ENCODE measurements around the gene BYSL. TPM values are rescaled to one million over a fixed set of nuclear protein-coding genes. Genes with fewer than 3 reads are reported as not detected.

Gene BYSL
- total RNA-seq, 1 experiment from 2014 or later, result 33.0 TPM

DNA sequence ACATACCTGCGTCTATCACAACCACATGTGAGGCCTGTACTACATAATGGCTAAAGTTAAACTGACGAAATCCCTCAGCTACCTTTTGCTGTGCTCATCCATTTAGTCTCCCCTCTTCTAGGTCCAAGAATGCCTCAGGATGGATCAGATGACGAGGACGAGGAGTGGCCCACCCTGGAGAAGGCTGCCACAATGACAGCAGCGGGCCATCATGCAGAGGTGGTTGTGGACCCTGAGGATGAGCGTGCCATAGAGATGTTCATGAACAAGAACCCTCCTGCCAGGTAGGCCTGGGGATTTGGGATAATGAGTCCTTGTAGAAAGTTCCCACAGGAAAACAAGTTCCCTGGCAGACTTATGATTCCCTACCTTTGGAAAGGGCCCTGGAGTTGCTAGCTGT lies 6.0 kb downstream of the BYSL start:
- BruUV-seq (replicated peaks), result no TSS peak
- Histone ChIP-seq H3K4me3 (no peak overlapping the region), H3K4me2 (no peak overlapping the region), H3K36me3 (ENCODE audit: low read depth) (peaks cover 56% of the 10 kb centered on the region), H3K9me3 (ENCODE audit: insufficient read depth, low read depth) (no peaks in the 10 kb centered on the region), H3K27ac (no peak overlapping the region), H2AFZ (no peak overlapping the region), H3K27me3 (ENCODE audit: insufficient read depth, low read depth) (no peaks in the 10 kb centered on the region), H3F3A (ENCODE audit: insufficient read depth, low read depth) (peaks cover 17% of the 10 kb centered on the region; the same call in 1 of the 2 replicates), H3K4me1 (replicated peaks; ENCODE audit: insufficient read depth) (peaks cover 13% of the 10 kb centered on the region), H3K9me2 (ENCODE audit: insufficient read depth) (no peaks in the 10 kb centered on the region), H4K20me1 (ENCODE audit: insufficient read depth) (peaks cover 59% of the 10 kb centered on the region), H3K79me2 (ENCODE audit: low read depth) (peaks cover 49% of the 10 kb centered on the region)
- ChIA-PET CTCF (no interaction called here), POLR2A (ENCODE audit: unreplicated experiment) (interaction anchor here (0.6 to 0.7 kb wide), 2 partner anchors 40 to 173 kb away, joined by 3 to 10 read pairs; no protein-coding TSS in a partner anchor)
- intact Hi-C loops (cut with micrococcal nuclease; ENCODE audit: unreplicated experiment), result no loop called here
- TF ChIP-seq, protein P1, sequence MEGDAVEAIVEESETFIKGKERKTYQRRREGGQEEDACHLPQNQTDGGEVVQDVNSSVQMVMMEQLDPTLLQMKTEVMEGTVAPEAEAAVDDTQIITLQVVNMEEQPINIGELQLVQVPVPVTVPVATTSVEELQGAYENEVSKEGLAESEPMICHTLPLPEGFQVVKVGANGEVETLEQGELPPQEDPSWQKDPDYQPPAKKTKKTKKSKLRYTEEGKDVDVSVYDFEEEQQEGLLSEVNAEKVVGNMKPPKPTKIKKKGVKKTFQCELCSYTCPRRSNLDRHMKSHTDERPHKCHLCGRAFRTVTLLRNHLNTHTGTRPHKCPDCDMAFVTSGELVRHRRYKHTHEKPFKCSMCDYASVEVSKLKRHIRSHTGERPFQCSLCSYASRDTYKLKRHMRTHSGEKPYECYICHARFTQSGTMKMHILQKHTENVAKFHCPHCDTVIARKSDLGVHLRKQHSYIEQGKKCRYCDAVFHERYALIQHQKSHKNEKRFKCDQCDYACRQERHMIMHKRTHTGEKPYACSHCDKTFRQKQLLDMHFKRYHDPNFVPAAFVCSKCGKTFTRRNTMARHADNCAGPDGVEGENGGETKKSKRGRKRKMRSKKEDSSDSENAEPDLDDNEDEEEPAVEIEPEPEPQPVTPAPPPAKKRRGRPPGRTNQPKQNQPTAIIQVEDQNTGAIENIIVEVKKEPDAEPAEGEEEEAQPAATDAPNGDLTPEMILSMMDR (conservative IDR thresholded peaks at IDR 0.05), result no peak
- TF ChIP-seq EZH2 (IDR thresholded peaks at IDR 0.05; ENCODE audit: low read depth), result no peak
- no peak for DNase-seq

DNA sequence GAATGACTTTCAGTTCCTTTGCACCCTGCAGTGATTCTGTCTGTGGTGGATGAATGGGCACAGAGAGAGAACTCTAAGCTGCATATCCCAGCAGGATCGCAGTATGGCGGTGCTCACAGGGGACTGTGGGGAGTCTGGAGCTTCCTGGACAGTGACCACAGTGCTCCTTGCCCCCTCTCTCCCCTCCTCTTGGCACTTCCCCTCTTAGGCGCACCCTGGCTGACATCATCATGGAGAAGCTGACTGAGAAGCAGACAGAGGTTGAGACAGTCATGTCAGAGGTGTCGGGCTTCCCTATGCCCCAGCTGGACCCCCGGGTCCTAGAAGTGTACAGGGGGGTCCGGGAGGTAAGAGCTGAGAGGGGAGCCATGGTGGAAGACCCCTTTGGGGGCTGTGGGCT lies 8.6 kb downstream of the BYSL start:
- Histone ChIP-seq H3K27me3 (ENCODE audit: insufficient read depth, low read depth) (no peaks in the 10 kb centered on the region), H2AFZ (no peak overlapping the region), H3K4me2 (no peak overlapping the region), H3K4me3 (no peak overlapping the region), H3K27ac (no peak overlapping the region), H3K79me2 (ENCODE audit: low read depth) (peaks cover 23% of the 10 kb centered on the region), H3K9me3 (ENCODE audit: insufficient read depth, low read depth) (no peaks in the 10 kb centered on the region), H3K4me1 (replicated peaks; ENCODE audit: insufficient read depth) (no peaks in the 10 kb centered on the region), H3K9me2 (ENCODE audit: insufficient read depth) (no peaks in the 10 kb centered on the region), H3K36me3 (ENCODE audit: low read depth) (peaks cover 53% of the 10 kb centered on the region), H4K20me1 (ENCODE audit: insufficient read depth) (peaks cover 45% of the 10 kb centered on the region), H3F3A (ENCODE audit: insufficient read depth, low read depth) (peaks cover 43% of the 10 kb centered on the region)
- CTCF ChIA-PET, result no interaction called here
- TF ChIP-seq, protein P1 (conservative IDR thresholded peaks at IDR 0.05), result no peak
- TF ChIP-seq EZH2 (IDR thresholded peaks at IDR 0.05; ENCODE audit: low read depth), result no peak
- POLR2A ChIA-PET (ENCODE audit: unreplicated experiment), result no interaction called here
- DNase-seq, result no peak
- intact Hi-C loops (cut with micrococcal nuclease; ENCODE audit: unreplicated experiment), result no loop called here
- no TSS peak for BruUV-seq (replicated peaks)

DNA sequence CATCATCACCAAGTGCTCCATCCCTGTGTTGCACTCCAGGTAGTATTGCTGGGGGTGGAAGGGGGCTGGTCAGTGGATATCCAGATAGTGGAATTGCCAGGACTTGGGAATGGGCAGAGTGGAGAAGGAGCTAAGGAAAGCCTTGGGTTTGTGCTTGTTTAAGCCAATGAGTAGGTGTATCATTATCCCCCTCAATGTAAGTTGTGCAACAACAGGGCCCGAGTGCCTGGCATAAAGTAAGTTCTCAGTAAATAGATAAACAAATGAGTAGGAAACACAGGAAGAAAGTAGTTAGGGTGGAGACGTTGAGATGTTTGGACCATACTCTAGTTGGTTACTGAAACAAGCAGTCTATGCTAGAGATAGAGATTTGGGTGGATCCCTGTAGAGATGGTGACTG lies 10.5 kb downstream of the BYSL start:
- POLR2A ChIA-PET (ENCODE audit: unreplicated experiment), result no interaction called here
- peaks cover 53% of the 10 kb centered on the region for H3K36me3 ChIP-seq (ENCODE audit: low read depth)
- H2AFZ ChIP-seq, result no peak overlapping the region
- peaks cover 38% of the 10 kb centered on the region for H4K20me1 ChIP-seq (ENCODE audit: insufficient read depth)
- BruUV-seq (replicated peaks), result no TSS peak
- no peak overlapping the region for H3K27ac ChIP-seq
- H3K79me2 ChIP-seq (ENCODE audit: low read depth), result peaks cover 8% of the 10 kb centered on the region; the same call in 1 of the 2 replicates
- intact Hi-C loops (cut with micrococcal nuclease; ENCODE audit: unreplicated experiment), result no loop called here
- no peak for DNase-seq
- no peaks in the 10 kb centered on the region for H3K9me2 ChIP-seq (ENCODE audit: insufficient read depth)
- no peak overlapping the region for H3K4me3 ChIP-seq
- CTCF ChIA-PET, result interaction anchor here (0.5 kb wide), 1 partner anchor 187 kb away, joined by 5 read pairs; no protein-coding TSS in a partner anchor
- no peaks in the 10 kb centered on the region for H3K9me3 ChIP-seq (ENCODE audit: insufficient read depth, low read depth)
- TF ChIP-seq, protein P1 (conservative IDR thresholded peaks at IDR 0.05), result no peak
- no peak for TF ChIP-seq EZH2 (IDR thresholded peaks at IDR 0.05; ENCODE audit: low read depth)
- H3K27me3 ChIP-seq (ENCODE audit: insufficient read depth, low read depth), result no peaks in the 10 kb centered on the region
- H3K4me1 ChIP-seq (replicated peaks; ENCODE audit: insufficient read depth), result peaks cover 7% of the 10 kb centered on the region; the same call in 1 of the 2 replicates
- peaks cover 60% of the 10 kb centered on the region for H3F3A ChIP-seq (ENCODE audit: insufficient read depth, low read depth)
- no peak overlapping the region for H3K4me2 ChIP-seq

Data from PC-9 (cell line).